HG02623 (cell line): ENCODE measurements around the gene PAPPA.

Source experiments
- ATAC-seq: cut with Tn5 transposase; IDR thresholded peaks from one replicate; pipeline ENCODE4 v1.9.1; 2021; ENCODE audit warnings: moderate library complexity; ENCODE audit not compliant: unreplicated experiment

The PAPPA gene

DNA sequence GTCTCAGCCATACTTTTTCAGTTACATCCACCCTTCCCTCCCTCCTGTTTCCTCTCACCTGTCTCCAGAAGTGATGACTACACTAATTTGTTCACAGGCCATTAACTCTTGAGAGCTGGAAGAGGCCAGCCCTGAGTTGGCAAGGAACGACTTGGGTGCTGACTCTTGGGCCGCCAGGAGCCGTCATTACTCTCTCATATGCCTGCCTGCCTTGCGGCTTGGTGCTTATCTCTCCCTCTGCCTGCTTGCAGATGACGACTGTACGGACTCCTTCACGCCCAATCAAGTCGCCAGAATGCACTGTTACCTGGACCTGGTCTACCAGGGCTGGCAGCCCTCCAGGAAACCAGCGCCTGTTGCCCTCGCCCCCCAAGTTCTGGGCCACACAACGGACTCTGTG is 66.1 kb downstream of the PAPPA start:
- ATAC-seq: no peak

DNA sequence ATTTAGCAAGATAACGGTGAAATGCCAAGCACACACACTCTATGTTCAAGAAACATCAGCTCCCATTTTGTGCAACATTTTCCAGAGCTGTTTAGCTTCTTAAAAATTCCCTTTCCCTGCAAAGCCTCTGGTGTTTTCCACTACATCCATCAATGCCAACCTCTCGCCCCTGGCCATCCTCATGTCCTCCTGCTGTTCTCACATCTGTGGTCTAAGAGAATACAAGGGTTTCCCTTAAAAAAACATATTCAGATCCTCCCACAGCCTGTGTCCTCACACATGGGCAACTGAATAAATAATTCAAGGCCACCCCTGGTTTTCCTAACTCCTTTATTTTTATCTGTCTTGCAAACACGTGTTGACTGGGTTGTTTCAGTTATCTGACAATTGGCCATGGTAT is 70.3 kb downstream of the PAPPA start:
- no peak for ATAC-seq

- ATAC-seq: no peak
Measured at GRCh38 chr9:116230051-116230632, 76.6 kb downstream of the PAPPA start.

GRCh38 chr9:116232424-116233159 is 79.0 kb downstream of the PAPPA start:
- no peak for ATAC-seq

GRCh38 chr9:116233160-116233530 is 79.6 kb downstream of the PAPPA start:
- no peak for ATAC-seq

GRCh38 chr9:116234081-116234480 is 80.5 kb downstream of the PAPPA start:
- no peak for ATAC-seq

- ATAC-seq: no peak
Measured at GRCh38 chr9:116236979-116237378, 83.4 kb downstream of the PAPPA start.

GRCh38 chr9:116237456-116237855 is 83.9 kb downstream of the PAPPA start:
- no peak for ATAC-seq

DNA sequence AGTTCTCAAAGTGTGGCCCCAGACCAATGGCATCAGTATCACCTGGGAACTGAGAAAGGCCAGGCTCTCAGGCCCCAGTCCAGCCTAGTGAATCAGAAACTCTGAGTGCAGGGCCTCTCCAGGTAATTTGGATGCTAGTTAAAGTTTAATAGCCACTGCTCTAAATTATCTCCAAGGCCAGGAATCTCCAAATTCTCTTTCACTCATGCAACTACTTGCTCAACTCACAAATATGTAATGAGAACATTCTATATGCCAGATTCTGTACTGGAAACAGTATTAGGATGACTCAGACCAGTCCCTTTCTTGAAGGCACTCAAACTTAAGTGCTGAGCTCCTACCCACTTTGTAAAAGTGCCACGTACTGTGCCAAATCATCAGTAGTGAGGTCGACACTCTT is 84.6 kb downstream of the PAPPA start:
- no peak for ATAC-seq

- ATAC-seq: no peak
Measured at GRCh38 chr9:116238776-116239340, 85.3 kb downstream of the PAPPA start.

DNA sequence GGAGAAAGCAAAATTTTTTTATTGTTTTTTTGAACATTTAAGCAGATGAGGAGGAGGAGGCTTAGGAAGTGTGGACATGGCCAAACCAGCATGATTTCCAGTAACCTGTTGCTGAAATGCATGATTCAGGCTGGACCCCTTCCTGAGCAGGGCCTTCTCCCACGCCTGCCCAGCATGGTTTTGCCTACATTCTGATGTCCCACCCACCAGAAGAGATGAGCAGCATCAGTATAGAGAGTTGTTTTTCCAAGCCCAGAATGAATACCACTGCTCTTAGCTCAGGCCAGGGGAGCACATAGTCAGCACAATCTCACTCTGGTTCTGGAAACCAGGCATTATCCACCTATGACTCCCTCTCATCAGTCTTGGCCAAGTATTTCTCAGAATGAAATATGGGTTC is 90.1 kb downstream of the PAPPA start:
- ATAC-seq: no peak

- ATAC-seq: no peak
Measured at GRCh38 chr9:116247284-116247683, 93.7 kb downstream of the PAPPA start.

- ATAC-seq: no peak
Measured at GRCh38 chr9:116247791-116248374, 94.3 kb downstream of the PAPPA start.

- ATAC-seq: no peak
Measured at GRCh38 chr9:116250891-116251290, 97.3 kb downstream of the PAPPA start.

DNA sequence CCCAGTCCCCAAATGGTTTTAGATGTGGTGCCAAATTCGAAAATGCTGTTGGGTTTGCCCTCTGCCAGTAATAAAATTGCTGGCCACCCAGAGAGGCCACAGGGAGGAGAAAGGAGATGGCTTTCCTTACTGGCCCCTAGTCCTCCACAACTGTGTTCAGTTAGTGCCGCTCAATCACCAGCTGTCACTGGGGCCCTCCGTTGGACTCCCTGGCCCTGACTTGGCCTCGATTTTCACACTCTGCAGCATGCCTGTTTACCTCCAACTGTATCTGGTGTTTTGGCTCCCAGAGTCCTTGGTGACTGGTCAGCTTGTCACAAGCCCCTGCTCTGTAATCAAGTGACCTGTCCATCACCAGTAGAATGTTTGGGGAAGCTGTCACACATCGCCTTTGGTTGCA is 97.8 kb downstream of the PAPPA start:
- no peak for ATAC-seq

DNA sequence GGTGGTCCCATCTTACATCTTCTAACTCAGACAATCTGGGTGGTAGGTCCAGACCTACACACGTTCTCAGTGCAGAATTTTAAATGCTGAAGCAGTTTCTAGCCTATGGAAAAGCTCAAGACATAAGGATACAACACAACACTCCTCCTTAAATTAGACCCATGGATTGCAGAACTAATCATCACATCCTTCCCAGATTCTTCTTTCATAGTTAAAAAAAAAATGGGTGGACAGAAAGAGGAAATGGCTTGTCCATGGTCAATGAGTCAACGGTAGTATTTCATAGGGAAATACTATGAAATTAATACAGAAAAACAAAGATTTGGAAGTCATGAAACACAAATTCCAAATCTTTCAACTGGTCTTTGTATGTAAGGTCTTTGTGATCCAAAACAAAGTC is 106.9 kb downstream of the PAPPA start:
- no peak for ATAC-seq

GRCh38 chr9:116262448-116262847 is 108.9 kb downstream of the PAPPA start:
- ATAC-seq: no peak

DNA sequence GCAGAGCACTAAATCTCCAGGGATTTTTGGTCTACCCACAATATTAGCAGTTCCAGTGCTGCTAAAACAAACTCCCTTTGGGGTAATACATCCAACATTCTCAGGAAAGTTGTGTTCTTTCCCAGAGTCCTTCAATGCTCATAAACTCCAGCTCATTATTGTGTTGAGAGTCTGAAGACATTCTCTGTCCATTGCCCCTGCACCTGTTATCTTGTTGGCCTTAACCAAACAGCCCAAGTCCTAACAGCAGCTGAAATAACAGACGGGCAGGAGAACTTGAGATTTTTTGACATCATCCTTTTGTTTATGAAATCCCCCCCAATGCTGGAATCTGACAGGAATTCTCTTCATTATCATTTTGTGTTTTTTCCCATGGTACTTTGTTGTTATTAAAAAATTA is 110.8 kb downstream of the PAPPA start:
- ATAC-seq: no peak

DNA sequence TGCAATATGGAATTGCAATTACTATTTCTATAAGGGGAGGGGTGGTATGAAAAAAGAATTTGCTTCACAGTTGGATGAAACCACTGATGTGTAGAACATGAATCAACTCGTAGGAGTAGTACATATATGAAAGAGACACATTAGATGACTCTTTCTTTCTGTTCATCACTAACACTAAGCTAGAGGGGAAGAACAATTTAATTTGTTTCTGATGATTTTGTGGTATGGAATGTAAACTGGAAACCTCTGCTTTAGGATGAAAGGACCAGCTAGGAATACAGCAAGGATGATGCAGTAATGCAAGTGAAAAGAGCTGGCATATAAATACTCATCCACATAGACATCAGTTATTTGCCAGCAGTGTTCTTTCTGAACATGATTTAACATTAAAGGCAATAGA is 113.4 kb downstream of the PAPPA start:
- no peak for ATAC-seq

GRCh38 chr9:116269250-116269649 is 115.7 kb downstream of the PAPPA start:
- no peak for ATAC-seq

DNA sequence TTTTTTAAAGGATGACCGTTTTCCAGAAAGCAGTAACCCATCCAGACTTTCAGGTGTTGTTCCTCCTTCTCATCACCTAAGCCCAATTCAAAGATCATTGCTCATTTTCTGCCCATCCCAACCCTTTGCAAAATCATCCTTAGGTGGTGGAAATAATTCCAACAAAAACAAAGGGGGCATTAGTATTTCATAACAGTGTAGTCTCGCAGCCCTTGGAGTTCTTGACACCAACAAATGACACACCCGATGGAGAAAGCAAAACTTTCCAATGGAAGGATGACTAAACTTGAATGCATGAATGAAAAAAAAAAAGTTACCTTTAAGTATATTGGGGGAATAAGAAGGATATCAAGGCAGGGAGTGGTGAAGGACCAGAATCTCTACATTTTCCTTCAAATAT is 117.0 kb downstream of the PAPPA start:
- no peak for ATAC-seq

DNA sequence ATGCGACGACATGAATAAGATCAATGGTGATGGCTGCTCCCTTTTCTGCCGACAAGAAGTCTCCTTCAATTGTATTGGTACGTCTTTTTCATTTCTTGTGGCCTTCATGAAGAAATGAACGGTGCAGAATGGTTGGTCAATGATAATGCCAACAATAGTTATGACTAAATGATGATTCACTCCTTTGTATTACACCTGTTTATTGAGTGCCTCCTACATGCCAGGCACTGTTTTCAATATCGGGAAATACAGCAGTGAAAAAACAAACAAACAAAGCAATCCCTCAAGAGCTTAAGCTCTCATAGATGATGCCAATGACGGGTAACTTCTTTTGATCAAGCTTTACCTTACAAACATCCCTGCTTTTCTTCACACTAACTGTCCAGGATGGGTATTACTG is 117.7 kb downstream of the PAPPA start:
- no peak for ATAC-seq
